AG04450 (cell line): ENCODE results near the gene ITPR1. TPM values are rescaled to one million over a fixed set of nuclear protein-coding genes. Genes with fewer than 3 reads are reported as not detected.

ENCODE experiments used
- CTCF ChIA-PET: fragments of 300-600, 350-600 bp; formaldehyde crosslinking; extraction: SDS; loops from one replicate; lab custom pipeline; 2022; ENCODE audit warnings: antibody characterized with exemption, inconsistent platforms; lab: Charles Lee
- POLR2A ChIA-PET: fragments of 350-600 bp; formaldehyde crosslinking; extraction: SDS; loops from one replicate; lab custom pipeline; 2021; ENCODE audit warnings: antibody characterized with exemption, inconsistent platforms; lab: Yijun Ruan, JAX
- DNase-seq: peaks from one replicate; pipeline ENCODE4 v3.0.0-alpha.2; 2011; ENCODE audit warnings: low read depth, low spot score
- H3K27ac ChIP-seq: one replicate; pipeline ENCODE4 v1.5.1; 2012; ENCODE audit warnings: low read depth, low read length, control low read depth
- H3K27me3 ChIP-seq: one replicate; pipeline ENCODE4 v1.6.0; 2012; ENCODE audit warnings: low read length; ENCODE audit not compliant: control insufficient read depth, insufficient read depth
- H3K4me3 ChIP-seq: 2 replicates; pipeline ENCODE4 v1.5.1; 2011; ENCODE audit warnings: mild to moderate bottlenecking, low read depth, low read length, control low read depth
- H3K9me3 ChIP-seq: 2 replicates; pipeline ENCODE4 v1.5.1; 2012; ENCODE audit warnings: low read length; ENCODE audit not compliant: control insufficient read depth, insufficient read depth
- polyA plus RNA-seq: library from polyadenylated mRNA; depleted of rRNA; stranded (reverse); fragments of >200 nt; gene quantifications from 2 replicates; pipeline ENCODE4 v1.2.3, GENCODE V29; 2011
- TF ChIP-seq, protein P1 (sequence below): IDR thresholded peaks from 2 replicates; pipeline ENCODE4 v1.5.1; 2011; ENCODE audit warnings: low read depth, low read length, control low read depth, inconsistent platforms

Gene ITPR1
- polyA plus RNA-seq, 1 experiment: 7.4 TPM

GRCh38 chr3:4838621-4839022 is 345.5 kb downstream of the ITPR1 start:
- POLR2A ChIA-PET: no interaction called here
- no peak for DNase-seq
- Histone ChIP-seq H3K27ac (no peak overlapping the region), H3K4me3 (no peak overlapping the region), H3K9me3 (no peaks in the 10 kb centered on the region), H3K27me3 (no peaks in the 10 kb centered on the region)
- TF ChIP-seq, protein P1, sequence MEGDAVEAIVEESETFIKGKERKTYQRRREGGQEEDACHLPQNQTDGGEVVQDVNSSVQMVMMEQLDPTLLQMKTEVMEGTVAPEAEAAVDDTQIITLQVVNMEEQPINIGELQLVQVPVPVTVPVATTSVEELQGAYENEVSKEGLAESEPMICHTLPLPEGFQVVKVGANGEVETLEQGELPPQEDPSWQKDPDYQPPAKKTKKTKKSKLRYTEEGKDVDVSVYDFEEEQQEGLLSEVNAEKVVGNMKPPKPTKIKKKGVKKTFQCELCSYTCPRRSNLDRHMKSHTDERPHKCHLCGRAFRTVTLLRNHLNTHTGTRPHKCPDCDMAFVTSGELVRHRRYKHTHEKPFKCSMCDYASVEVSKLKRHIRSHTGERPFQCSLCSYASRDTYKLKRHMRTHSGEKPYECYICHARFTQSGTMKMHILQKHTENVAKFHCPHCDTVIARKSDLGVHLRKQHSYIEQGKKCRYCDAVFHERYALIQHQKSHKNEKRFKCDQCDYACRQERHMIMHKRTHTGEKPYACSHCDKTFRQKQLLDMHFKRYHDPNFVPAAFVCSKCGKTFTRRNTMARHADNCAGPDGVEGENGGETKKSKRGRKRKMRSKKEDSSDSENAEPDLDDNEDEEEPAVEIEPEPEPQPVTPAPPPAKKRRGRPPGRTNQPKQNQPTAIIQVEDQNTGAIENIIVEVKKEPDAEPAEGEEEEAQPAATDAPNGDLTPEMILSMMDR: no peak
- CTCF ChIA-PET: interaction anchor here (1.7 kb wide), 1 partner anchor 142 kb away, joined by 5 read pairs; no protein-coding TSS in a partner anchor

- Histone ChIP-seq H3K27ac (no peak overlapping the region), H3K4me3 (no peak overlapping the region), H3K9me3 (no peaks in the 10 kb centered on the region), H3K27me3 (no peaks in the 10 kb centered on the region)
- ChIA-PET CTCF (interaction anchor here (0.6 kb wide), 1 partner anchor 351 kb away, joined by 7 read pairs; no protein-coding TSS in a partner anchor), POLR2A (no interaction called here)
- TF ChIP-seq, protein P1: no peak
- no peak for DNase-seq
These were observed 346.1 kb downstream of the ITPR1 start for GRCh38 chr3:4839278-4839677.

- H3K27me3 ChIP-seq: no peaks in the 10 kb centered on the region
- H3K9me3 ChIP-seq: no peaks in the 10 kb centered on the region
- H3K4me3 ChIP-seq: no peak overlapping the region
- ChIA-PET POLR2A (interaction anchor here (1.4 kb wide), 1 partner anchor 138 kb away, joined by 8 read pairs; the partner anchor contains the start of gene BHLHE40), CTCF (interaction anchor here (1.4 to 2.0 kb wide), 4 partner anchors 10 to 214 kb away, joined by 3 to 10 read pairs (median 4); no protein-coding TSS in a partner anchor)
- peak overlapping the region; percentile 41 for H3K27ac ChIP-seq
- TF ChIP-seq, protein P1: no peak
- DNase-seq: no peak
These were observed 348.1 kb downstream of the ITPR1 start for GRCh38 chr3:4841225-4841624.

DNA sequence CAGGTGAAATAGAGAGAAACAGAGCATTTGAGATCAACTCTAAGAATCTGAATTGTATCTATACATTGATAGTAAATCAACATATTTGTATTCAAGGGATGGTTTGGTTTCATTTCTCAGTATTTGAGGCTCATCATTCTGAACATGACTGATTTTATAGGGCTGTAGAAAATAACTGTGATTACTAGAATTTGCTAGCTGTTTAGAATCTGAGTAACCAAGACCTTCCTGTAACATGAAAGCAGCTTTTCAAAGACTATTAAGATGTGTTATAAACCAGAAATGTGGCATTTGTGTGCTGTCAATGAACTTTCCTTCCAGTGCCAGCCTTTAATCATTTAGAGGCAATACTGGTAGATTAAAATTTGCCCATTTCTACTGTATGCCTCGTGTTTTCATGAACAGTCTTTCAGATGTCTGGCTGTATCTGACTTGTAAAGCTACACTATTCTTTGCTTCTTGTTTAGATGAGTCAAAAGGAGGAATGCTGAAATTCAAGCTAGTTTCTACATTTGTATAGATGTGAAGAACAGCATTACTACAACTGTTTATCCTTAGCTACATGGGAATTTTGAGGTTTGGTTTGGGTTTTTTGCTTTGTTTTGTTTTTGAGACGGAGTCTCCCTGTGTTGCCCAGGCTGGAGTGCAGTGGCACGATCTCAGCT is 348.8 kb downstream of the ITPR1 start:
- no peaks in the 10 kb centered on the region for H3K9me3 ChIP-seq
- CTCF ChIA-PET: interaction anchor here (1.0 to 2.0 kb wide), 5 partner anchors 10 to 213 kb away, joined by 3 to 10 read pairs (median 3); no protein-coding TSS in a partner anchor
- no peaks in the 10 kb centered on the region for H3K27me3 ChIP-seq
- TF ChIP-seq, protein P1: no peak
- no peak overlapping the region for H3K4me3 ChIP-seq
- H3K27ac ChIP-seq: peak overlapping the region; percentile 72
- POLR2A ChIA-PET: interaction anchor here (1.2 to 1.4 kb wide), 2 partner anchors 10 to 137 kb away, joined by 6 to 8 read pairs; partner anchors contain the start of gene BHLHE40
- DNase-seq: peak; percentile 61

- DNase-seq: no peak
- CTCF ChIA-PET: interaction anchor here (1.3 kb wide), 1 partner anchor 137 kb away, joined by 5 read pairs; no protein-coding TSS in a partner anchor
- Histone ChIP-seq H3K27ac (no peak overlapping the region), H3K27me3 (no peaks in the 10 kb centered on the region), H3K4me3 (no peak overlapping the region), H3K9me3 (no peaks in the 10 kb centered on the region)
- POLR2A ChIA-PET: no interaction called here
- TF ChIP-seq, protein P1: no peak
These were observed 350.5 kb downstream of the ITPR1 start for GRCh38 chr3:4843619-4844018.
